Hematopoietic multipotent progenitor cell treated with erythropoietin and hydrocortisone succinate and interleukin-3 and kit ligand, for 15 days (in vitro differentiated cells): ENCODE results near the gene PPP1R9B.

Source experiments
- DNase-seq: peaks from one replicate; pipeline ENCODE4 v3.0.0-alpha.2; 2015; ENCODE audit warnings: low spot score

PPP1R9B gene

DNA sequence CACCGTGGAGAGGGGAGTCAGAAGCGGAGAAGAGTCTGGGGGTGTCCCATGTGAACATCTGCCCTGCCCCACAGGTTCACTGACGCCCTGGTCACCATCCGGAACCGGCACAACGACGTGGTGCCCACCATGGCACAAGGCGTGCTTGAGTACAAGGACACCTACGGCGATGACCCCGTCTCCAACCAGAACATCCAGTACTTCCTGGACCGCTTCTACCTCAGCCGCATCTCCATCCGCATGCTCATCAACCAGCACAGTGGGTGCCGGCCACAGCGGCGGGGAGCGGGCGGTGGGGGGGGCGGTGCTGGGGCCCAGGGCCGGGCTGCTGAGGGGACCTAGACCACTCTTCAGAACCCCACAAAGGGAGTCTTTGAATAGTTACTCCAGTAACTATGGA, 44.7 kb downstream of the PPP1R9B start:
- DNase-seq: no peak

DNA sequence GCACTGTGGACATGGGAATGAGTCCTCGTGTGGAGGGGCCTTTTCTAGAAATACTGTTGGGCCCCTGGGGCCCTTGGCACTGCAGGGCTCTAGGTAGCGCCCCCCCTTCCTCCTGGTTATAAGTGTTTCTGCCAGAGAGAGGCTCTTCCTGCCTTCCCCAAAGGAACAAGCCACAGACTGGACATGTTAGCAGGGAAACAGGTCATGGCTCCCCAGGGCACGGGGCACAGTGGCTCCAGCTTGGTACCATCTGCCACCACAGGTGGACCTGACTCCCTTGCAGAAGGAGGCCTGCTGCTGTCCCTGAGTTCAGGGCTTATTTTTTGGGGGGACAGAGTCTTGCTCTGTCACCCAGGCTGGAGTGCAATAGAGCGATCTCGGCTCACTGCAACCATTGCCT, 46.5 kb downstream of the PPP1R9B start:
- DNase-seq: no peak

GRCh38 chr17:50103252-50103651, 47.2 kb downstream of the PPP1R9B start:
- DNase-seq: no peak

DNA sequence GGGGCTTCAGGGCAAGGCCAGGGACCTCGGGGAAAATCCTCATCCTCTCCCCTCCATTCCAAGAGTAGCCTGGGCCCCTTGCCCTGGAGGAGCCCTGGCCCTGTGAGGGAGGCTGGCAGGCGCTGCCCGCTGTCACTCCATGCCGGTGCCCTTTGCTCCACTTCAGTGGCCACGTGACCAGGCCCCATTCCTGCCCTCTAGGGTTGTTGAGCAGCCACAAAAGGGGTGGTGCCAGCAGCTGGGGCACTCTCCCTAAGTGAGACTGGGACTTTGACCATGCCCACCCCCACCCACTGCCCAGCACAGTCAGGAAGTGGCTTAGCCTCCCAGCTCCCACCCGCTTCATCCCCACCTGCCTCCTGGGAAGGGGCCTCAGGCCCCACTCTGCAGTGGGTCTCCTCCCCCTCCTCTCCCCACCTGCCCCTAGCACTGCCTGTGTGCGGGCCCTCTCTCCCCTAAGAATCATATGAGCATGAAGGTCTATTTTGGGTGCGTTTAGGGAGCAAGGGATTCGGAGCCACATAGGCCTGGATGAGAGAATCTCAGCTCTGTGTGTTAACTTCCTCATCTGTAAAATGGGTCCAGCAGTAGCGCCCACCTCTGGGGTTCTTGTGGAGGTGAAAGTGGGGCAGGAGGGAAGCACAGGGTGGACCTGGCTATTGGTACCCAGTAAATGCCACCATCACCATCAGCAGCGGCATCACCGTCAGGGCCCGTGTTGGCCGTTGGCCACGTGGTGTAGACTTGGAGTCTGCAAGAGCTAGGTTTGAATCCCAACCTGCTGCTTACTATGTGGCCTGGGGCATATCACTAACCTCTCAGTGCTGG, 48.1 kb downstream of the PPP1R9B start:
- no peak for DNase-seq

- no peak for DNase-seq
These were observed 48.9 kb downstream of the PPP1R9B start for GRCh38 chr17:50101346-50102163.

GRCh38 chr17:50100921-50101345, 49.5 kb downstream of the PPP1R9B start:
- no peak for DNase-seq

GRCh38 chr17:50100480-50100883, 50.0 kb downstream of the PPP1R9B start:
- no peak for DNase-seq

DNA sequence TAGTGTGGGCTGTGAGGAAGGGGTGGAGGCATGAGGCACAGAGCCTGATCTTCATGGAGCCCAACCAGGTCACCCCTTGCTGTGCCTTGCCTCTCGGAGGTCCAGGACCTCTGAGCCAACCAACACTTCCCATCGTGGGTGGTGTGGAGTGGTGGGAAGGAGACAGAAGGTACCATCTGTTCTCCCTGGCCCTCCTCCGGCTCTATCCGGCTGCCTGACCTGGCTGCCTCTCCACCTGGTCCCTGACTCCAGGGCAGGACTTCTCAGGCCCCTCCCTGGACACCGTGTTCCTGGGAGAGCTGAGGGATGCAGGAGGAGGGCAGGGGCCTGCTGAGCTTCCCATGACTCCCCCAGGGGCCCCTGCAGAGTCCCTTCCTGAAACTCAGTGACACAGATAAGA, 51.5 kb downstream of the PPP1R9B start:
- DNase-seq: no peak

DNA sequence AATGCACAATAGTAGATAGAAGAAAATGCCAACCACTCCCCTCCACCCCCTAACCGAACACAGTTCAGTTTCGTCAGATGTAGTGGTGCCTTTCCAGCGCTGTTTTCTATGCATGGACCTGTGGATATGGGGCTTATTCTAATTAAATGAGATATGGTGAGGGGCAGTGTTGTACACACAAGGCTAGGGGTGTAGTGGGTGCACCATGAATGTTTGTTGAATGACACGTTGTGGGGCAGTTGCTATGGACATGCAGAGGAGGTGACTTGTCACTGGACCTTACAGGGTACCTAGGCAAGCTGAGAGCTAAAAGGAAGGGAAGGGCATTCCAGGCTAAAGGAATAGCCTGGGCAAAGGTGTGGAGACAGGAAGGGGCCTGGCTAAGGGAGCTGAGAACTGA, 51.9 kb downstream of the PPP1R9B start:
- DNase-seq: no peak

- DNase-seq: no peak
These were observed 52.6 kb downstream of the PPP1R9B start for GRCh38 chr17:50097926-50098325.

DNA sequence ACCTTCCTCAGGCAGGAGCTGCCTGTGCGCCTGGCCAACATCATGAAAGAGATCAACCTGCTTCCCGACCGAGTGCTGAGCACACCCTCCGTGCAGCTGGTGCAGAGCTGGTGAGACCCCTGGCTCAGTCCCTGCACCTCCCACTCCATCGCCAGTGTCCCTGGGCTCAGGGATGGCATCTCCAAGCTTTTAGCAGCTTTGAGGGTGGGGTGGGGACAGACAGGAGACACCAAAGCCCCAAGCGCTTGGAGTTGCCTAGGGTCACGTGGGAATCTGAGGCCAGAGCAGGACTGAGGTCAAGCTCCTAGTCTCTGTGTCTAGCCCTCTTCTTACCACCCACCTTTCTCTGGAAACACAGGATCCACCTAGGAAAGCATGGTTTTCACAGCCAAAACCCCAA, 53.0 kb downstream of the PPP1R9B start:
- DNase-seq: no peak

DNA sequence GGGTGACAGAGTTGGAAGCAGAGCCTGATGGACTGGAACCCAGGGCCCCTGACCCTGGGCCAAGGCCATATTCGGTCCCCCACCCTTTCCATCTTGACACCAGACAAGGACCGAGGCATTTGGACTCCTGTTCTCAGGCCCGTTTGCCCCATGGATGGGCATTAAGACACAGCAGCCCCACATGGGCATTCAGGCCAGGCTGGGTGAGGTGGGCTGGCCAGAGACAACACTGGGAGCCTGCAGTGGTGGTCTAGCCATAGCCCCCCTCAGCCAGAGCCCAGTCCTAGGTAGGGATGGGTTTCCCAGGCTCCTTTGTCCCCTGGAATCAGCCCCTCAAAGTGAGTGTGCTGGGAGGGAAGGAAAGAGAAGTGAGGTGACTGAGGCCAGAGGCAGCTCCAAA, 53.7 kb downstream of the PPP1R9B start:
- no peak for DNase-seq

- no peak for DNase-seq
These were observed 54.4 kb downstream of the PPP1R9B start for GRCh38 chr17:50096092-50096491.

GRCh38 chr17:50095626-50096037, 54.8 kb downstream of the PPP1R9B start:
- no peak for DNase-seq

- peak; percentile 80 for DNase-seq
These were observed 55.5 kb downstream of the PPP1R9B start, which contains the start of gene PDK2 for GRCh38 chr17:50094753-50095619. TSS of gene PDK2 (plus strand) at chr17:50095351. CDS start at chr17:50095436, 85 bp downstream.

DNA sequence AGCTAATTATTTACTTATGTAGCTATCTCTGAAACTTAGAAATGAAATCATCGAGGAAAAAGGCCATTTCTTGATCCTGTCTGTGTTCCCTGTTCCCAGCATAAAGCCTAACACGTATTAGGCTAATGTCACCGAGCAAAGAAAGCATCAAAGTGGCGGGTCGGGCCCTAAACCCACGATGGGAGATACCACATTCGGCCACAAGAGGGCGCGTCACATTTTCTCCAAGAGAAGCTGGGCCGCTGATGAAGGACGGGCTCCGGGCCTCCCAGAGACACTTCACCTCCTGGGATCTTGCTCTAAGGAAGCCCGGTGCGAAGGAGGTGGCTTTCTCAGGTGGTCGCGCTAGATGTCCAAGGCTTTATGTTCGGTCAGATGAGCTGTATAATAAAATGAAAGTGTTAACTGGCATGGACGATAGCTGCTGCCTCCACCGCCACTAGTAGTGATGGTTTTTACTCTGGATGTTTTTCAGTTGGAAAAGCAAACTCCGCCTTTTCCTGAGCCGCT, 56.2 kb downstream of the PPP1R9B start:
- DNase-seq: peak; percentile 85

DNA sequence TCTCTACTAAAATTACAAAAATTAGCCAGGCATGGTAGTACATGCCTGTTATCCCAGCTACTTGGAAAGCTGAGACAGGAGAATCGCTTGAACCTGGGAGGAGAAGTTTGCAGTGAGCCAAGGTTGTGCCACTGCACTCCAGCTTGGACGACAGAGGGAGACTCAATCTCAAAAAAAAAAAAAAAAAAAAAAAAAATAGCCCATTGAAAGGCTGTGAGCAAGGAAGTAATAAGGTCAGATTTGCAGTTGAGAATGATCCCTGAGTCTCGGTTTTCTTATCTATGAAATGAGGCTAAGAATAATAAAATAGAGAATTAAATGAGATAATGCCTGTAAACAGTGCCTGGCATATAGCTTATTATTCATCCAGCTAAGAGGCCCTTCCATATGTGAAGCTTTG, 56.7 kb downstream of the PPP1R9B start:
- DNase-seq: no peak

DNA sequence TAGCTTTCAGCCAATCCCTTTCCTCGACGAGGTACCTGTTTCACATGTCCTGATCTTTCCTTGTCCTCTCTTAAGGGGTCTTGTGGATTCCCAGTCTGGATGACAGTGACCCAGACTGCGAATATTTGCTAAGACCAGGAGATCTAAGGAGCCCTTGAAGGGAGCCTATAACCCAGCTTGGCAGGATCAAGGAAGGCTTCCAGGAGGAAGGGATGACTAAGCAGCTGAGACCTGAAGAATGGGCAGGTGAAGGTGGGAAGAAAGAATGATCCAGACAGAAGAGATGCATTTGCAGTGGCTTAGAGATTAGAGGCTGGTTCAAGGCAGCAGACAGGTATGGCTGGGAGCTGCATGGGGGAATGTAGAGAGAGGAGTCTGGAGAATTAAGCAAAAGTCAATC, 57.2 kb downstream of the PPP1R9B start:
- DNase-seq: no peak

DNA sequence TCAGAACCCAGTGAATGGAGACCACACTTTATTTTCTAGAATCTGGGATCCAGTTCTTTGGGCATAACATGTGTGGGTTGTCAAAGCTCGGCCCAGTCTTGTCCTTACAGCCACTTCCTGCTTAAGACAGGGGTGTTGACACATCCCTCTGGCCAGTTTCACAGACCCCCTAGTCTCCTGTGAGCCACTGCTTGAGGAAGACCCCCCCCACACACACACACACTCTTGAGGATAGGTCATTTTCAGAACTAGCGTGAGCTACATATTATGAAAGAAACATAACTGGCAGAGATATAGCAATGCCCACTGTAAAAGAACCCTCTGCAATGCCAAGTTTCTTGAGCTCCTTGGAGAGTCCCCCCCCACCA, 58.6 kb downstream of the PPP1R9B start:
- DNase-seq: no peak

GRCh38 chr17:50090971-50091917, 59.2 kb downstream of the PPP1R9B start:
- DNase-seq: no peak

GRCh38 chr17:50090071-50090470, 60.4 kb downstream of the PPP1R9B start:
- DNase-seq: no peak
